SKM-1 treated with dmso at 0.1 percent for 144 hours (cell line): Measurements from ENCODE around the gene PCAT7.
"Not testable (repeated sequence)": the region's sequence is repeated elsewhere in the genome, so short reads cannot be mapped to it uniquely, and the experiment has no call there.

Source experiments
- DNase-seq: peaks from one replicate; lab custom pipeline; 2025; ENCODE audit not compliant: unreplicated experiment; lab: John Stamatoyannopoulos, UW

PCAT7 gene

DNA sequence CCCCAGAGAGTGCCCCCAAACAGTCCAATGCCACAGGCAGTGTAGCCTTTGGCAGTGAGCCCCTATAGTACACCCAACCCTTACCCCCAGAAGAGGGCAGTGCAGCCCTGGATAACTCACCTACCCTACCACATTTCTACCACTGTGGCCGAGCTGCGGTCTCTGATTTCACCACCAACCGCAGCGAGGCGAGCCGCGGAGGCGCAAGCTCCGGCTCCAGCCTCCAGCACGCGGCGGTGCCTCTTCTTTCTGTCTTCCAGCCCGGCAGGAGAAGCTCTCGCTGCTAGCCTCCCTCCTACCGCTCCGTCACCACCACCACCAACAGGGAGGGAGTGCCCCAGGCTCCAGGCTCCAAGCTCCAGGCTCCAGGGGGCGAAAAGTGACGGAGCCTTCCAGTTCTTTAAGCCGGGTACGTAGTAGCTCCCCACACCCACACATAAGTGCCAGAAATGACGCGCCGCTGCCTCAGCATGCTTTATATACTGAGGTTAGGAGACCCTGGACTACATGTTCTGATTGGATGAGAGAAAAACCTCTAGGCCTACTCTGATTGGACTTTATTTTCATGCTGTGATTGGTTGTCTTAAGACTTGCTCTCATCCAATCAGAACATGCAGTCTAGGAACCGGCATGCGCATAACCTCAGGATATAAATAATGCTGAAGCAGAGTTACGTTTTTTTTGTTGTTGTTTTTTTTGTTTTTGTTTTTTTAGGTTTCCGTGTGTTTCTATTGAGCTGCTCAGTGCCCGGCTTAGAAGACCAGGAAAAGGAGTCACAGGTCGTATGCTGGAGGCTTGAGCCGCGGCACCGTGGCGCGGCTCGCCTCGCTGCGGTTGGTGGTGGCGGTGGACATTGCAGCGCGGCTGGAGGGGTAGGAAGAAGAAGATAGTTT, at the start of gene PCAT7:
PCAT7 (plus strand) TSS at position 645 of the 893 bp plus-strand sequence.
- peak; percentile 43 for DNase-seq

DNA sequence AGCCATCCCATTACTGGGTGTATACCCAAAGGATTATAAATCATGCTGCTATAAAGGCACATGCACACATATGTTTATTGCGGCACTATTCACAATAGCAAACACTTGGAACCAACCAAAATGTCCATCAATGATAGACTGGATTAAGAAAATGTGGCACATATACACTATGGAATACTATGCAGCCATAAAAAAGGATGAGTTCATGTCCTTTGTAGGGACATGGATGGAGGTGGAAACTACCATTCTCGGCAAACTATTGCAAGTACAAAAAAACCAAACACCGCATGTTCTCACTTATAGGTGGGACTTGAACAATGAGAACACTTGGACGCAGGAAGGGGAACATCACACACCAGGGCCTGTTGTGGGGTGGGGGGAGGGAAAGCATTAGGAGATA, 48.5 kb upstream of the PCAT7 start:
- DNase-seq: not testable (repeated sequence)

DNA sequence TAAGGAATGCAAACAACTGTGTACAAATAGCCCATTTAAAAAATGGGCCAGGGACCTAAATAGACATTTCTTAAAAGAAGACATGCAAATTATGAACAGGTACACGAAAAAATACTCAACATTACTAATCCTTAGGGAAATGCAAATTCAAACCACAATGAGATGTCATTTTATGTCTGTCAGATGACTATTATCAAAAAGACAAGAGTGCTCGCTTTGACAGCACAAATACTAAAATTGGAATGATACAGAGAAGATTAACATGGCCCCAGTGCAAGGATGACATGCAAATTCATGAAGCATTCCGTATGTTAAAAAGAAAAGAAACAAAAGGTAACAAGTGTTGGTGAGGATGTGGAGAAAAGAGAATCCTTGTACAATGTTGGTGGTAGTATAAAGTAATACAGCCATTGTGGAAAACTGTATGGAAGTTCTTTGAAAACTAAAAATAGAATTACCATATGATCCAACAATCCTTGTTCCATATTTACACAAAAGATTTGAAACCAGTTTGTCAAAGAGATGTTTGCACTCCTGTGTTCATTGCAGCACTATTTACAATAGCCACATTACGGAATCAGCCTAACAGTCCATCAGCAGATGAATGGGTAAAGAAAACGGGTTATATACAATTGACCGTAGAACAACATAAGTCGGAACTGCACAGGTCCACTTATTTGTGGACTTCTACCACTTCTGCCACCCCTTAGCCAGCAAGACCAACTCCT, 47.2 kb upstream of the PCAT7 start:
- no peak for DNase-seq

DNA sequence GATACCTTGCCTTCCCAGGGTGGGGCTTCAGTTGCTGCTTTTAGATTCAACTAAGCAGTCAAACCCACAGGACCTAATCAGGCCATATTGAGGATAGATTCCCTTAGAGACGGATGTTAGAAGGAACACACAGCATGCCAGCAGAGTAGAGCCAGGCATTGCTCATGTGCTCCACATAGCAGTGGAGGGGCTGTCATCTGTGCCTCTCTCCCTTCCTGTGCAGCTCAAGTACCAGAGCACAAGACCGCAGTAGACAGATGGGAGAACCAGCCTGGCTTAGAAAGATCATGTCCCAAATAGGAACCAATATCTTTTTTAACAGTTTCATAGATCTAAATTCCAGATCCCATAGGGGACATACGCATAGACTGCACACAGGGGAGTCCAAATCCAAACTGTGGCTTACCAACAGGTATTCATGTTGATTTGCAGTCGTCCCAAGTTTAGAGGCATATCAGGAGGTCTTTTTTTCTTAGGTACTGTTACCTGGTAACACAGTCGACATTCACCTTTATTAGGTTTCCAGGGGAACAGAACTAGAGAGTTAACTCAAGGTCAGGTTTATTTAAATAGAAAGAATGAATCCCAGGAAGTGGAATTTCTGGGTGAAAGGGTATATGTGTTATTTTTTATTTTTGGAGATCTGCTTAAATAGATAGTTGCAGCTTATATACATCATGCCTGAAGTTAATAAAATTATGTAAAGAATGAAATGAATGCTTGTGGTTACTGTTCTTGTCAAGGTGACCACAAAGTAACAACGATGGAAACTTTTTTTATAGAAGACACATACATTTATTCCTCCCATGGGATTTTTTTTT, 43.5 kb upstream of the PCAT7 start:
- DNase-seq: no peak

DNA sequence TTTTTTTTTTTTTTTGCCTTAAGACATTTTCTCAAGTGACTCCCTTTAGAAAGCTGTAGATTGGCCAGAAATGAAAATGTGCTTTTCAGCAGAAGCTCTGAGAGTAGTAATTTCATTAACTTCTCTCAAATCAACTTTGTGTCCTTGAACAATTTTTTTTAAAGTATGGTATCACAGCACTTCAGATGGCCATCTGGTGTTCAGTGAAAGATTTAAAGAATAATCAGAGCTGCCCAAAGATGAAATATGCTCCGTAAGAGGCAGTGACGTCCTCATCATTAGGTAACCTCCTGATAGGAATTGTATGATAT, 43.0 kb upstream of the PCAT7 start:
- no peak for DNase-seq

DNA sequence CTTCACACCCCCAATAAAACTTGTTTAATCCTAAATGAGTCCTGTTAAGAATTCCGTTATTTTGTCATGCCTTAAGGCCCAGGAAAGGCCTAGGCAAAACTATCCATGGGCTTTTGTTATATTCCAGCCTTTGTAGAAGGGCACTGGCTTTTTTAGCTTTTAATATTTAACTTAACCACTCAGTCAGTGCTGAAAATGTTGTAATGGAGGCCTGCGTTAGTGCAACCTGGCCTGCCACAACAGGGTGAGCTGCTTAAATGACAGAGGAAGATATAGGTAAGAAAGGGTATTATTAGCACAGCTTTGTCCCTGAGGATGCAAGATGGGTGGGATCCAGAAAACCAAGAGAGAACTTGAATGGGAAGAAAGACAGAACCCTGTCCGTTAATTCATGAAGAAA, 40.2 kb upstream of the PCAT7 start:
- DNase-seq: no peak

DNA sequence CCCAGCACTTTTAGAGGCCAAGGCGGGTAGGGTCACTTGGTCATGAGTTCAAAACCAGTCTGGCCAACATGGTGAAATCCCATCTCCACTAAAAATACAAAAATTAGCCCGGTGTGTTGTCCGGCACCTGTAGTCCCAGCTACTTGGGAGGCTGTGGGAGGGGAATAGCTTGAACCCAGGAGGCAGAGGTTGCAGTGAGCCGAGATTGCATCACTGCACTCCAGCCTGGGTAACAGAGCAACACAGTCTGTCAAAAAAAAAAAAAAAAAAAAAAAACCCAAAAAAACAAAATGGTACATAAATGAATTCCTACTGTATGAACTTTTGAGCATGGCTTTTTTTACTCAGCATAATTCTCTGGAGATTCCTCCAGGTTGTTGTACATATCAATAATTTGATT, 37.6 kb upstream of the PCAT7 start:
- no peak for DNase-seq

DNA sequence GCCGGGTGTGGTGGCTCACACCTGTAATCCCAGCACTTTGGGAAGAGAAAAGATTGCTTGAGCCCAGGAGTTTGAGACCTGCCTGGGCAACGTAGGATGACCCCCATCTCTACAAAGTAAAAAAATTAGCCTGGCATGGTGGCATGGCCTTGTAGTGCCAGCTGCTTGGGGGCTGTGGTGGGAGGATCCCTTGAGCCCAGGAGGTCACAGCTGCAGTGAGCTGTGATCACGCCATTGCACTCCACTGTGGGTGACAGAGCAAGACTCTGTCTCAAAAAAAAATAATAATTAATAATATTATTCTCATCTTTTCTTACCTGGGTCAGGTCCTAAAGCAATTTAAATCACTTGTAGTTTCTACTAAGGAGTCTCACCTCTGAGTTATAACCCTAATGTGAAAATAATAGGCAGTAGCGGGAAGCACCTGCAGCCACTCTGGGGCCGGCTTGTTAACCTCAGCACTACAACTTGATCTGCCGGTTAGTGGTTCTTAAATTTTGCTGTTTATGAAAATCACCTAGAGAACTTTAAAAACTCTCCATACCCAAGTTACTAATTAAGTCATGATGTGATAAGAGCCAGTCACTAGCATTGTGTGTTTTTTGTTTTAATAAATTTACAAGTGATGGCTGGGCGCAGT, 29.4 kb upstream of the PCAT7 start:
- DNase-seq: no peak

DNA sequence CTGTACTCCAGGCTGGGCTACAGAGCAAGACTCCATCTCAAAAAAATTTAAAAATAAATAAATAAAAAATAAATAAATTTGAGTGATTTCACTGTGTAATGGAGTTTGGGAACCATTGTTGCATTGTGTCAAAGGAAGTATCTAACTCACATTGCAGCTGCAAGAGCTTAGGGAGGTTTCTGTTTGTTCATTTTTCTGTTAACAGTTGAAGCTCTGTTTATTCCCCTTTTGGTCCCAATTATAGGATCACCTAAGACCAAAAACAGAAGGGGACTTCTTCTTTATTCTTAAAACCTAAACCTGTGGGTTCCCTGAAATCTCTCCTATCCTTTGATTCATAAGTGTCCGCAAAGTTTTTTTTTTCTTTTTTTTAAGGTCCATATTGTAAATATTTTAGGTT, 28.6 kb upstream of the PCAT7 start:
- no peak for DNase-seq

DNA sequence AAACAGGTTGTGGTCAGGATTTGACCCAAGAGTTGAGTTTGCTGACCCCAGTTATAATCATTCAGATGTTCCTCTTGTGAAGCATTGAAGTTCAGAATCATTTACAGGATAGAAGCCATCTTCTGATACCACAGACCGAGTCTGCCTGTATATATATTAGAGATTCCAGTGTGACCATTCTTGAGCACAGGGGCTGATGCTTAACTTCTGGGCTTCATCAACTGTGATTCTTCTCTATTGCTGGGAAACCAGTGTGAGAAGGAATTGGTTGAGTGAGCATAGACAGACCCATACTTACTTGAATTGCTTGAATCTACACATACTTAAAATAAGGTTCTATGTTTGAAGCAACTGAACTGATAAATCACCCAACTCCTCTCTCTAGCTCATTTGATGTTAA, 27.9 kb upstream of the PCAT7 start:
- DNase-seq: no peak

GRCh38 chr9:94528886-94529285, 26.0 kb upstream of the PCAT7 start:
- no peak for DNase-seq

GRCh38 chr9:94533155-94533554, 21.7 kb upstream of the PCAT7 start:
- no peak for DNase-seq

DNA sequence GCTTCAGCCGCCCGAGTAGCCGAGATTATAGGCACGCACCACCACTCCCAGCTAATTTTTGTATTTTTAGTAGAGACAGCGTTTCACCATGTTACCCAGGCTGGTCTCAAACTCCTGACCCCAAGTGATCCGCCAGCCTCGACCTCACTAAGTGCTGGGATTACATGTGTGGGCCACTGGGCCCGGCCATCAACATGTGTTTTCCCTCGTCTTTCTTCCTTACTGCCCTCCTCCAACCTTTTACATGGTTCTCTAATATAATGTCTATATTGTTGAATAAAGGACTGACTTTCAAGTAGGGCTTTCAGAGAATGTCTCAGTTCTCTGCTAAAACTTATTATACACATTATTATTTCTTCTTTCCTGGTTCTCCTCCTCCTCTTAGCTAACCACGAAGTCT, 21.3 kb upstream of the PCAT7 start:
- no peak for DNase-seq

DNA sequence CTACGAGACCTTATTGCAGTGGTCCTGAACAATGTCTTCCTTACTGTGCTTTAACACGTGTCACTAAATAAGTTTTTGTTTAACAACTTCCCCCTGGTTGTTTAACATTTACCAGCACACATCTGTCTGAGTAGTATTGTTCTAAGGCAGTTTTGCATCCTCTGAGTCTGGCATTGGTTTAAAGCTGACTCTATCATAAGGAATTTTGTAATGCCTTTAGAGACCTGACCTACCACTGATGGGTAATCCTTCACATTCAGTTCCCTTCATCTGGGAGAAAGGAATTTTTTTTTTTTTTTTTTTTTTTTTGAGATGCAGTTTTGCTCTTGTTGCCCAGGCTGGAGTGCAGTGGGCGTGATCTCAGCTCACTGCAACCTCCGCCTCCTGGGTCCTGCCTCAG, 20.0 kb upstream of the PCAT7 start:
- DNase-seq: no peak

DNA sequence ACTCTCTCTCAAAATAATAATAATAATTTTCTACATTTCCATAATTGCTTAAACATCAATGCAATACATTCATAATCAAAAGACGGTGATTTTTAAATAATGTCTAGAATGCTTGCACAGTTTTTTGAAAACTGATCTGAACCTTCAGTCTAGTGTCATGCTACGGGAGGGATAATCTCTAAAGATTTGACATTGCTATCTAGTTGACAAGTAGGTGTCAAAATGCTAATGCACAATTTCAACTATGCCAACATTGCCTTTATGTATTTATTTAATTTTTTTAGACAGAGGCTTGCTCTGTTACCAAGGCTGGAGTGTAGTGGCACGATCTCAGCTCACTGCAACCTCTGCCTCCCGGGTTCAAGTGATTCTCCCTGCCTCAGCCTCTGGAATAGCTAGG, 16.0 kb upstream of the PCAT7 start:
- no peak for DNase-seq

DNA sequence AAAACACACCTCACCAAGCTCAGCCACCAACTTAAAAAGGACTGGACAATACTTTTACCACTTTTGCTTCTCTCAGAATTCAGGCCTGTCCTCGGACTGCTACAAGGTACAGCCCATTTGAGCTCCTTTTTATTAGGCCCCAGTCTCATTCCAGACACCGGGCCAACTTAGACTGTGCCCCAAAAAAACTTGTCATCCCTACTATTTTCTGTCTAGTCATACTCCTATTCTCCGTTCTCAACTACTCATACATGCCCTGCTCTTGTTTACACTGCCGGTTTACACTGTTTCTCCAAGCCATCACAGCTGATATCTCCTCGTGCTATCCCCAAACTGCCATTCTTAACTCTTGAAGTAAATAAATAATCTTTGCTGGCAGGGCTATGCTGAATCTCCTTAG, 10.5 kb upstream of the PCAT7 start:
- DNase-seq: not testable (repeated sequence)

GRCh38 chr9:94545940-94546339, 8.9 kb upstream of the PCAT7 start:
- DNase-seq: no peak

DNA sequence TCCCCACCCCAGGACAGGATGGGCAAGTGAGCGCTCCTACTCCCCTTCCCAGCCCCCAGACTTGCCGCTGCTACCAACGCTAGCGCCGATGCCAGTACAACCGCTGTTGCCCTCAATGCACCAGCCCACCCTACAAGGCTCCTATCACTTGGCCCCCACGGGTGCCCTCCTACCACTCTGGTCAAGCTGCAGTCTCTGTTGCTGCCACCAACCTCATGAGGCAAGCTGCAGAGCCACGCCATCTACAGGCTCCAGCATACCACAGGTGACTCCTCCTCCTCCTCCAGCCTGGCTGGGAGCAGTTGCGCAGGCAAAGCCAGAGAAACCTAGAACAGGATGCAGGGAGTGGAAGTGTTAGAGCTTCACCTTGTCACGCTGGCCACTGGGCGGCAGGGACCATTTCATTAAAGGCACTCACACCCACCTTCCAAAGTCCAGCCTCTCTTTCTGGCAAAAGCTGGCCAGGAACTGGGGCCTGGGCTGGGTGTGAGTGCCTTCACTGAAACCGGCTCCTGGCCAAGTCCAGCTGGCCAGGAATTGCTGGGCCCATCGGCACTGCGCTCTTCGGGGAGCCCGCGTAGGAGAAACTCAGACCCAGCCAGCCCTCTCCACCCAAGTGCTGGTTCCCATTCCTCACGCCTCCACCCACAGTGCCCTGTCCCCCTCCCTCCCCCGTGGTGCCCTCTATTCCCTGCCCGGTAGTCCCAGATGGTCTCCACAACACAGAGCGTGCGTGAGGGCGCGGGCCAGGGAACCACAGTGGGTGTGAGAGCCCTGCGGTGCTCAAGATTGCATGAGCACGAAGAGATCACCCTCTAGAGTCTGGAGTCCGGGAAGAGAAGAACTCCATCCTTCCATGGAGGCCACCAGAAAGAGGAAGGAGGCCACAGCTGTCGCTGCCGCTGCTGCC, 1.6 kb upstream of the PCAT7 start:
- DNase-seq: no peak

DNA sequence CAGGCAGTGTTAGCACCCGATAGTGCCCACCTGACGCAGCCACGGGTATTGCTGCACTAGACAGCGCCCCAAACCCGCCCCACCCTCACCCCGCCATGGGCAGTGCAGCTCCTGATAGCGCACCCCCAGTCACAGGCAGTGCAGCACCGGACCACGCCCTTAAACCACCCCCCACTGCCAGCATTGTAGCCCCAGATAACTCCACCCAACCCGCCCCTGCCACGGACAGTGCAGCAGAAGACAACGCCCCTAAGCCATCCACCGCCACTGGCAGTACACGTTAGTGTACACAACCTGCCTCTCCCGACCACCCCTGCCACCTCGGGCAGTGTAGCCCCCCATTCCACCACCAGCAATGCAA, 825 bp upstream of the PCAT7 start:
- no peak for DNase-seq

DNA sequence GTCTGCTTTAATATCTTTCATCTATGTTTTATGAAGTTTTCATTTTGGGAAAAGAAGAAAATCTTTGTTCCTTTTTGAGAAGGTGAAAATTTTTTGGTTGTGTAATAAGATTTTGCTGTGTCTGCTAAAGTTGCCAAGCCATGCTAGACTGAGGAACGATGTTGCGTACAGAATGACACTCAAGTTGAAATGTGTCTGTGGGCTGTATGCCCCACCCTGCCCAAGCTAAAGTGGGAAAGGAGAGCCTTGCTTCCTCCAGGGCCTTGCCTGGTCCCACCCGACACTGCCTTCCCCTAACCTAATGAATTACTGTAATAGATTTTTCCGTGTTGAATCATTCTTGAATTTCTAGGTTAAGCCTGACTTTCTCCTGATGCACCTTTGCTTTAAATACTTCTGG, 2.5 kb downstream of the PCAT7 start:
- no peak for DNase-seq
